Stimulated activated CD8-positive, alpha-beta memory T cell treated with anti-CD3 and anti-CD28 coated beads, Interleukin-2, amount 100 ng/mL, for 48 hours (primary cell): Measurements from ENCODE around the gene ITGBL1.

Experiments used
- DNase-seq, 2 donors: peaks; one replicate each; pipeline ENCODE4 v3.0.0-alpha.2; 2020; ENCODE audit warnings: low read depth in 2 of 2

The ITGBL1 gene

GRCh38 chr13:101556676-101557123 is 104.2 kb downstream of the ITGBL1 start:
- no peak for DNase-seq

- DNase-seq, result no peak
Observed at GRCh38 chr13:101565317-101565716, 112.8 kb downstream of the ITGBL1 start.

GRCh38 chr13:101567841-101568240 is 115.4 kb downstream of the ITGBL1 start:
- DNase-seq, result no peak

- no peak for DNase-seq
Observed at GRCh38 chr13:101569807-101570206, 117.3 kb downstream of the ITGBL1 start.

- DNase-seq, result no peak
Observed at GRCh38 chr13:101570410-101570809, 117.9 kb downstream of the ITGBL1 start.

GRCh38 chr13:101572456-101572855 is 120.0 kb downstream of the ITGBL1 start:
- no peak for DNase-seq

GRCh38 chr13:101575581-101575980 is 123.1 kb downstream of the ITGBL1 start:
- no peak for DNase-seq

- DNase-seq, result no peak
Observed at GRCh38 chr13:101576455-101576854, 124.0 kb downstream of the ITGBL1 start.

- DNase-seq, result no peak
Observed at GRCh38 chr13:101576977-101577376, 124.5 kb downstream of the ITGBL1 start.

GRCh38 chr13:101579281-101579802 is 126.9 kb downstream of the ITGBL1 start:
- DNase-seq, result no peak

- no peak for DNase-seq
Observed at GRCh38 chr13:101584331-101584730, 131.9 kb downstream of the ITGBL1 start.

- DNase-seq, result no peak
Observed at GRCh38 chr13:101590479-101590878, 138.0 kb downstream of the ITGBL1 start.

GRCh38 chr13:101594936-101595335 is 142.5 kb downstream of the ITGBL1 start:
- DNase-seq, result no peak

- no peak for DNase-seq
Observed at GRCh38 chr13:101596803-101597202, 144.3 kb downstream of the ITGBL1 start.

GRCh38 chr13:101611491-101612475 is 159.3 kb downstream of the ITGBL1 start:
- no peak for DNase-seq

- DNase-seq, result no peak
Observed at GRCh38 chr13:101612735-101613134, 160.3 kb downstream of the ITGBL1 start.

- no peak for DNase-seq
Observed at GRCh38 chr13:101614491-101614890, 162.0 kb downstream of the ITGBL1 start.

GRCh38 chr13:101618440-101619187 is 166.1 kb downstream of the ITGBL1 start:
- no peak for DNase-seq

- no peak for DNase-seq
Observed at GRCh38 chr13:101621099-101621498, 168.6 kb downstream of the ITGBL1 start.

GRCh38 chr13:101623470-101624209 is 171.2 kb downstream of the ITGBL1 start:
- DNase-seq, result no peak

- DNase-seq, result no peak
Observed at GRCh38 chr13:101624210-101624922, 171.9 kb downstream of the ITGBL1 start.
